CD4-positive, alpha-beta T cell treated with Interleukin-21 for 1 hour (primary cell): ENCODE data around the gene PKDREJ.
"Not testable (repeated sequence)": the region's sequence is repeated elsewhere in the genome, so short reads cannot be mapped to it uniquely, and the experiment has no call there.

Source experiments
- DNase-seq: peaks from one replicate; pipeline ENCODE4 v3.0.0-alpha.2; 2020

PKDREJ gene

DNA sequence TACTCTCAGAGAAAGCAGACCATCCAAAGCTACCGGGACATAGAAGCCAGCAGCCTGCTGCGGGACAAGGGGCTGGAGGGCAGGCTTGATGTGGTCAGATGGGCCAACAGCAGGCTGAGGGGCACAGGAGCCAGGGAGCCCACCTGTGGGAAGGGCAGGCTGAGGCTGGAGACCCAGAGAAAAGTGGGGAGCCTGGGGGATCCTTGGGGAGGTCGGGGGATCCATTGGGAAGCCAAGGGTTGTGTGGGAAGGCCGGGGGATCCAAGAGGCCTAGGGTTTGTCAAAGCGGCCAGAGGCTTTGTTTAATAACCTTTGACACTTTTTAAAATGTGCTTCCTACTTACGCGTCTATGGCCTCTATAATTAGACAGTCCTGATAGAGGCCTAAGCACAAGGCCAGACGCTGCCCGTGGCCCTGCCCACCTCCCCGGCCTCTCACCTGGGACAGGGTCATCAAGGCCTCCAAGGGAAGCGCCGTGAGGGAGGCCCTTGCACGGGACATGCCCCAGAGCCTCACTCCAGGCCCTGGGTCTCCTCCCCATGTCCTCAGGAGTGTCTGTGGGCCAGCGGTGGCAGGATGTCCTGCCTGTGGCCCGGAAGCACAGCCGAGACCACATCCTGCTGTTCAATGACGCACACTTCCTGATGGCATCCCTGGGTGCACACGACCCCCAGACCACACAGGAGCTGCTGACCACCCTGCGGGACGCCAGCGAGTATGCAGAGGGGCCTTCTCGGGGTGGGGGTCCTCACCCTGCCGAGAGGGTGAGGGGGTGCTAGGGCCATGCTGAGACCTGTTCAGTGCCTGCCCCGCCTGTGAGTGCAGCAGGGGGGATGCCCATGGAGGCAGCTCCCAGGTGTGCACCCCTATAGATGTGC, 25.0 kb upstream of the PKDREJ start:
- DNase-seq = peak; percentile 55

DNA sequence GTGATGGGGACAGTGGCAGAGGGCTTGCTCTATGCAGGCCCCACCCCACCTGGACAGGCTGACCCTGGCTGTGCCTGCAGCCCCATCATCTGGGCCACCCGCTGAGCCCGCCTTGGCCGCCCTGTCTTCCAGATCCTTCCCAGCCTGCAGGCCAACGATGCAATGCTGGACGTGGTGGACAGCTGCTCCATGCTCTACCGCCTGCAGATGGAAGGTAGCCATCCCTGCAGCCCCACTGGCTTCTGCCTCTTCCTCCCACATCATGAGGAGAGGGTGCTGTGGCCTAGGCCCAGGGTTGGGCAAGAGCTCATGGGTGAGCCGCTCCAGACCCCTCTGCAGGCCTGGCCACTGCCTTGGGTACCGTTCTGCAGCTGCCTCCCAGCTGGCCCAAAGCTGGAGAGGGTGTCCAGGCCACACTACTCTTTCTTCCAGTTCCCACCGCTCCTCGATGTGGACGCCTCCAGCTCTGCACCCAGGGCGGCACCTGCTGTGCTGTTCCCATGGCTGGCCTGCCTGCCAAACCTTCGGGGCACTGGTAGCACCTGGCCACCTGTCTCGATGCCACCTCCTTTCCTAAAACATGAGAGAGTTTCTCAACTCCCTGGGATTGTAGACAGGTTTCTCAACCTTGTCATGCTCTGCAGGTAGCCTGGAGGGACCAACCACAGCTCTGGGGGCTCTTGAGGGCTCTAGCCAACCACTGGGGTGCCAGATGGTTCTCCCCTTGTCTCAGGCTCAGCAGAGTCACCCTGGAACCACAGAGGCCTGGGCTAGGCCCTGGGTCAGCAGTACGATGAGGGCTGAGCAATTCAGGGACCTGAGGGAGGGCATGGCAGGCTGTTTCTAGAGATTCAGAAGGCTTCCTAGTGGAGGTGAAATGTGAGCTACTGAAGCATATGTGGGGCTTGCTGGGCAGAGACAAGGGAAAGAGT, 24.1 kb upstream of the PKDREJ start:
- no peak for DNase-seq

DNA sequence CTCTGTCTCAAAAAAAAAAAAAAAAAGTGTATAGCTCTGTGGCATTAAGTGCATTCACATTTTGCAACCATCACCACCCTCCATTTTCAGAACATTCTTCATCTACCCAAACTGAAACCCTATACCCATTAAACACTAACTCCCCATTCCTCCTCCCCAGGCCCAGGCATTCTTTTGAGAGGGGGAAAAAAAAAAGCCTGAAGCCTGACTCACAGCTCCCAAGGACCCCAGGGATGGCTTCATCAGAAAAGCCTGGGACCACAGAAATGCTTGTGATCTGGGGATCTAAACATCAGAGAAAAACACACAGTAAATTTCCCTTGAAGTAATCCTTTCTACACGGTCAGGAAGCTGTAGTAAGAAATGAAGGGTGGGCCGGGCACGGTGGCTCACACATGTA, 22.9 kb upstream of the PKDREJ start:
- no peak for DNase-seq

DNA sequence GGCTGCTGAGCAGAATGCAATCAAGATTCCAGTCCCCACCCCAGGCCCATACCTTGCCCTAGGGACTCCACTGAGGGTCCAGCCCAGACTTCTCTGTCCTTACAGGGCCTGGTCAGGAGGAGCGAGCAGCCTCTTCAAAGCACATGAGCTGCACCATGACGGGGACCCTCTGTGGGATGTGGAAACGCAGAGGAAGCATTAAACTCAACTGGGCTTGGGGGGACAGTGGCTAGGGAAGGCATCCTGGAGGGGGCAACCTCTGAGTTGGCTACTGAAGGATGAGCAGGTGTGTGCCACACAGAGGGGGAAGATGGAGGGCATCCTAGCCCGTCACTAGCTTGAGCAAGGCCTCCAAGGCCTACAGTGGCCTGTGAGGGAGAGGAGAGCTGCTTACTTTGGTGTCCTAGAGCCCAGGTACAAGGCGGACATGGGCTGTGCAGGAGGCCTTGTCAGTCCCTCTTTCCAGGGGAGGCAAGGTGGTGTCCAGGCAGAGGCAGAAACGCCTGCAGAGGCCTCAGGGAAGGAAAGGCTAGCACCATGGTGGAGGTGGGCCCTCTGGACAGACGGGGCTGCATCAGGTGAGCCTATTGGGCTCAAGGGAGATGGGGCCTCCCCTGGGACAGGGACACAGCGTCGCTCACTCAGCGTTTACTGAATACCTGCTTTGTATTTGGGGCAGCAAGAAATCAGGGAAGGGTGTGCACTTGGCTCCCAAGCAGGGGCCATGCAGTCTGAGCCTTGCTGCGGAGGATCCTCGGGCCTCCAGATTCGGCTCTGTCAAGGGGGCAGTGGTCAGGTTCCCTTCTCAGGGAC, 18.9 kb upstream of the PKDREJ start:
- no peak for DNase-seq

DNA sequence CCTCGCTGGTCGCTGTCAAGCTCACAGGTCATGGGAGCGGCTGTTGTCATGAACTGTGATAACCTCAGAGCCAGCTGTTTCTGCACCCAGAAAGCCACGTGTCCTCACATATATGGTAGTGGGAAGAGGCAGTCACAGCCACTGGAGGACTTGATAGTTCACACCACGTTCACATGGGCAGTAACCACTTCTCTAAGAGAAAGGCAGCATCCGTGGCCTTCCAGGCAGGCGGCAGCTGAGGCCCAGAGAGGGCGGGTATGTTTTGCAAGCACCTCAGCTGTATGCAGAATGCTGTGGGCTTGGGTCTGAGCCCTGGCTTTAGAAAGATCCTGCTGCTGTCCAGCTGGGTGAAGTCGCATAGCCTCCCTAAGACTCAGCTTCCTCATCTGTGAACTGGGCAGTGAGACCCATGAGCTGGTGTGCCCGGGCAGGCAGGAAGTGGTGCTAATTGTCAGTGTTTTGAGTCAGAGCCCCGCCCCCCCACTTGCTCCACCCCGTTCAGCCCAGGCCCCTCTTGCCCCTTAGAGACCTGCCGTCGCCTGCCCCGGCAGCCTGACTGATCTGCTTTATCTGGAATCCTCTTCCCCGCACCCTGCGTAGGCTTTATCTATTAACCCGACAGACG, 18.0 kb upstream of the PKDREJ start:
- DNase-seq = peak; percentile 71

DNA sequence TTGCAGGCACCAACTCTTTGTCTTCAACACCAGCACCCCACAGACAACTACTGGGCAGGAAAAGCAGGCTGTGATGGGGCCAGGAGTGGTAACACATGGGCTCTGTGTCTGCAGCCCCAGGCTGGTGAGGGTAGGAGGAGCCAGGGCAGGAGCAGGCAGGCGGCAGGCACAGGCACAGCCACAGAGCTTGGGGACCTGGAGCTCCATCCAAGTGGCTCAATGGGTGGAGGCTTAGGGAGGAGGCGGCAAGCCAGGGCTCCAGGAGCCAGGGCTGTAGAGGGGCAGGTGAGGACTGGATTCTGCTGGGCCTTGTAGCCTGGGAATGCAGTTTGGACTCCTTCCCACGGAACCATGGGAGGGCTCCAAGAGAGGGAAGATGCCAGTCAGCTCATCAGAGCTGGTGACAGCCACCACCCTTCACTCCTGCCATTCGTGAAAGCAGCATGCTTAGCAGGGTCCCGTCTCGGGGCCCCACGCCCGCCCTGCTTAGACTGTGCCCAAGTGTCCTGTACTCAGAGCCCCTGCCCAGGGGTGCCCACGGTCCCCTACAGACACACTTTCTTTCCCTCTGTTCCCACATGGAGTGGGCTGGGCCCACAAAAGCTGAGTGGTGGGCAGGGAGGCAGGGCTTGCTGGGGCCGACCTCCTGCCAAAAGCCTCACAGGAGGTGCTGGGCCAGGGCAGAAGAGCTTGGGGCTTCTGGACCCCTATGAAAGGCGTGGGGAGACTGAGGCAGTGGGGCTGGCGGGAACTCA, 17.1 kb upstream of the PKDREJ start:
- no peak for DNase-seq

GRCh38 chr22:46278656-46279645, 15.8 kb upstream of the PKDREJ start:
- no peak for DNase-seq

DNA sequence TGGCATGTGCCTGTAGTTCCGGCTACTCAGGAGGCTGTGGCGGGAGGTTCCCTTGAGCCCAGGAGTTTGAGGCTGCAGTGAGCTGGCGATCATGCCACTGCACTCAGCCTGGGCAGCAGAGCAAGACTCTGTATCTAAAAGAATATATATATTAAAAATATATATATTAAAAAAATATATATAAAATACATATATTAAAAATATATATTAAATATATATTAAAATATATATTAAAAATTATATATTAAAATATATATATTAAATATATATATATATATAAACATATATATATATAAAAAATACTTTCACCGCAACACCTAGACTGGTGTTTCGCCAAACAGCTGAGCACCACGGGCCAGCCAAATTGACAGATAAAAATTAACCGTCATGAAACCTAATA, 13.4 kb upstream of the PKDREJ start:
- DNase-seq = no peak

GRCh38 chr22:46275455-46276122, 12.4 kb upstream of the PKDREJ start:
- DNase-seq = no peak

DNA sequence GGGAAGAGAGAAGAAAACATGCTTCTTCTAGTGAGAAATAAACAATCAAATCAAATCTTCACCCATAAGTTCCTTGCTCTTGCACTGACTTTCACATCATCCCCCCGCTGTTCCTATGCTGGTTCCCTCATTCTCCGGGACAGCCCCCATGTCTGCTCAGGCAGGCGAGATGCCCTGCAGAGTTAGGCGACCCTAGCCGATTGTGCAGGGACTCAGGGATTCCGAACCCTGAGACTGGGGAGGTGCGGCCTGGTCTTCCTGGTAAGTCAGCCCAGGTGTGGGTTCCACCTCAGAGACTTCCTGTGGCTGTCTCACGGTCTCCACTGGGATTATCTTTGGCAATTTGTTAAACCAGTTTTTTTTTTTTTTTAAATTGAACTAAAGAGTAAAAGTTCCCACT, 11.2 kb upstream of the PKDREJ start:
- no peak for DNase-seq

- no peak for DNase-seq
Measured at GRCh38 chr22:46273432-46274148, 10.4 kb upstream of the PKDREJ start.

DNA sequence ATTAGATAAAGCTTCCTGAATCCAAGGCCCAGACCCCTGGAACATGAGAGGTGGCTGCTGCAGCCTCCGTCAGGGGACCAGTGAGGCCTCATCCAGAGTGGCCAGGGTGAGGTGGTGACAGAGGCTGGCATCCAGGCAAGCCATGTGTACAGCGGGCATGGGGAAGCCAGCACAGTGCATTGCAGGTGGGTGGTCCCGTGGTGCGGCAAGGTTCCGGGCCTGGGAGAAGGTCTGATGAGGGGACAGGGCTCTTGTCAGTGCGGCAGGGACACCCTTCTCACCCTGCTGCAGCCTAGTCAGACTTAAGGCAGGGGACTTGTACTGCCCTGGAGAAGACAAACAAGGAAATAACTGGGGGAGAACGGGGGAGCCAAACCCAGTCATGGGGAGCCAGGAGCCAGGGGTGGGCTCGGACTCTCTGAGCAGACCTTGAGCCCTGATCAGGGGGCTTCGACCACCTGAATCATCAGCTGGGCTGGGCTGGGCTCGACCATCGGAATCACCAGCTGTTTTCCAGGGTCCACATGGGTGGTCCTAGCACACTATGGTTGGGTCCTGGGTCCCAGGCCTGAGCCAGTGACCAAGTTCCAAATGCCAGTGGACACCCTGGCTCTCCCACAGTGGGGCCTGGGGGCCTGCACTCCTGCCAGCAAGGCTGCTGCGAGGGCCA, 9.8 kb upstream of the PKDREJ start:
- no peak for DNase-seq

- no peak for DNase-seq
Measured at GRCh38 chr22:46272196-46272595, 9.1 kb upstream of the PKDREJ start.

GRCh38 chr22:46269564-46269963, 6.4 kb upstream of the PKDREJ start:
- DNase-seq = no peak

DNA sequence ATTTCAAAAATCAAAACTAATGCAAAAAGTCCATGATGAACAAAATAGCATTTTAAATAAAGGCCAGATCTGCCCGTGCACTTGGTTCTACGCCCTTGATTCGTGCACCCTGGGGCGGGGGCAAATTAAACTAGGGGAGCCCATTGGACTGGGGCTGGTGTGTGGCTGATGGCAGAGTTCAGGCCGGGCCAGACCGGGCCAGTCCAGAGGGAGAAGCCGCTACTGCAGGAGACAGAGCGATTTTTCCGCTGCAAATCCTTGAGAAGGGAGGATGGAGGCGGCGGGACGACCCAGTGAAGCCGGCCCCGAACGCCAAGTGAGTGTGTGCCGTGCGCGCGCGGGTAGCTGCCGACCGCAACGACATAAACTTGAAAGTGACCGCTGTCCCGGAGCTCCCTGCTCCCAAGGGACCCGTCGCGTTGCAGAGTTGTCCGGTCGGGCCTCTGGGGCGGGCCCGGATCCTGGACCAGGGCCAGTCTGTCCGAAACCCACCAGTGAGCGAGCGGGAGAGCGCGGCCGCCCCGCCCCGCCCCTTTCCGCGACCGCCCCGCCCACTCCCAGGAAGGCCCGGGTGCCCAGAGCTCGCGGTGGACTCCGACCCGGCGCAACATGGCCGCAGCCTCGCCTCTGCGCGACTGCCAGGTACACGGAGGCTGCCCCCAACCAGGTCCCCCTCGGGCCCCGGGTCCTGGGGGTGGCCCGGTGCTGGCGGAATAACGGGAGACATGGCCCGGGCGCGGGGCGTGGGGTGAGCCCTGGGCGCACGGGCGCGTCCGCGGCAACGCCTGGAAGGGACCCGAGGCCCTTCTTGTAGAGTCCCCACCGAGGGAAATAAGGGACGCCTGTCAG, 4.5 kb upstream of the PKDREJ start, which contains the start of gene TTC38:
Gene TTC38, plus strand, starts transcription at position 578 of the 849 bp plus-strand sequence. Its CDS starts 32 bp downstream, at position 610.
- peak; percentile 62 for DNase-seq

DNA sequence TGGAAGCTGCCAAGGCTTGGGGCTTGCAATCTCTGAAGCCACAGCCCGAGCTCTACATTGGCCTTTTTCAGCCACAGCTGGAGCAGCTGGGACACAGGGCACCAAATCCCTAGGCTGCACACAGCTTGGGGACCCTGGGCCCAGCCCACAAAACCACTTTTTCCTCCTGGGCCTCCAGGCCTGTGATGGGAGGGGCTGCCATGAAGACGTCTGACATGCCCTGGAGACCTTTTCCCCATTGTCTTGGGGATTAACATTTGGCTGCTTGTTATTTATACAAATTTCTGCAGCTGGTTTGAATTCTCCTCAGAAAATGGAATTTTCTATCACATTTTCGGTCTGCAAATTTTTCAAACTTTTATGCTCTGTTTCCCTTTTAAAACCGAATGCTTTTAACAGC, 2.5 kb upstream of the PKDREJ start:
- not testable (repeated sequence) for DNase-seq

DNA sequence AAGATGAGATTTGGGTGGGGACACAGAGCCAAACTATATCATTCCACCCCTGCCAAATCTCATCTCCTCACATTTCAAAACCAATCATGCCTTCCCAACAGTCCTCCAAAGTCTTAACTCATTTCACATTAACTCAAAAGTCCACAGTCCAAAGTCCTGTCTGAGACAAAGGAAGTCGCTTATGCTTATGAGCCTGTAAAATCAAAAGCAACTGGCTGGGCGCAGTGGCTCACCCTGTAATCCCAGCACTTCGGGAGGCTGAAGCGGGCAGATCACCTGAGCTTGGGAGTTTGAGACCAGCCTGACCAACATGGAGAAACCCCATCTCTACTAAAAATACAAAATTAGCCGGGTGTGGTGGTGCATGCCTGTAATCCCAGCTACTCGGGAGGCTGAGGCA, 1.4 kb upstream of the PKDREJ start:
- DNase-seq = not testable (repeated sequence)
